Measurements from ENCODE around the gene ABCA2. TPM values are rescaled to one million over a fixed set of nuclear protein-coding genes. Genes with fewer than 3 reads are reported as not detected.

The ABCA2 gene
- total RNA-seq, 2 donors from 2014 or later = 37.2 to 60.5 TPM

- Histone ChIP-seq H3K27me3 (replicated peaks; ENCODE audit: insufficient read depth) (no peaks in the 10 kb centered on the region), H3K4me1 (ENCODE audit: control insufficient read depth in 1 of 2, low read depth in 2 of 2) (peaks cover 20 to 30% of the 10 kb centered on the region in 2 donors), H3K4me3 (no peak overlapping the region), H3K27ac (no peak overlapping the region), H3K9me3 (no peaks in the 10 kb centered on the region), H3K36me3 (no peaks in the 10 kb centered on the region)
- no peak for TF ChIP-seq CTCF (IDR thresholded peaks at IDR 0.05)
- DNase-seq (ENCODE audit: low spot score) (no peak), ATAC-seq (ENCODE audit: insufficient number of reproducible peaks, low FRiP score, low read depth) (no peak)
Observed at GRCh38 chr9:137030538-137031527, 2.8 kb upstream of the ABCA2 start.

DNA sequence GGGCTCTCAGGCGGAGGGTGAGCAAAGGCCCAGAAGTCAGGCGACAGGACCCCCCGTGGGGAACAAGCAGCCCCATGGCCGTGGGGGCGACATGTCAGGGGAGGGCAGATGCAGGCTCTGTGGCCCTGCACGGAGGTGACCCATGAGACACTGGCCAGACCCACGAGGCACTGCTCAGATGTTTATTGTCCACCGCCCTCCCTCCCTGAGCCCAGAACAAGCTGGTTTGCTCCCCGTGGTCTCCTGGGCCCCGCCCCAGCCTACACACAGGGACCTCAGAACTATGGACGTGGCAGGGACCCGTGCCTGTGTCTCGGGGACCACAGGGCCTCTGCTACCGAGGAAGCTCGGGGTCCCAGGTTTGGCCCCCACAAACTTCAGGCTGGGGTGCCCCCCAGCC lies 2.0 kb upstream of the ABCA2 start:
- ATAC-seq (ENCODE audit: insufficient number of reproducible peaks, low FRiP score, low read depth) = no peak
- Histone ChIP-seq H3K9me3 (no peaks in the 10 kb centered on the region), H3K4me3 (no peak overlapping the region), H3K4me1 (ENCODE audit: control insufficient read depth in 1 of 2, low read depth in 2 of 2) (peaks cover 20 to 30% of the 10 kb centered on the region in 2 donors), H3K27ac (no peak overlapping the region), H3K36me3 (no peaks in the 10 kb centered on the region), H3K27me3 (replicated peaks; ENCODE audit: insufficient read depth) (no peaks in the 10 kb centered on the region)
- TF ChIP-seq CTCF (IDR thresholded peaks at IDR 0.05) = no peak
- DNase-seq (ENCODE audit: low spot score) = no peak

- H3K4me1 ChIP-seq (ENCODE audit: control insufficient read depth in 1 of 2, low read depth in 2 of 2) = peaks cover 20 to 30% of the 10 kb centered on the region in 2 donors
- no peaks in the 10 kb centered on the region for H3K9me3 ChIP-seq
- peak; percentile 16 for ATAC-seq (ENCODE audit: insufficient number of reproducible peaks, low FRiP score, low read depth)
- peak overlapping the region; percentile 92 for H3K4me3 ChIP-seq
- no peaks in the 10 kb centered on the region for H3K36me3 ChIP-seq
- H3K27ac ChIP-seq = no peak overlapping the region
- peak; percentile 88 for TF ChIP-seq CTCF (IDR thresholded peaks at IDR 0.05)
- DNase-seq (ENCODE audit: low spot score) = no peak
- no peaks in the 10 kb centered on the region for H3K27me3 ChIP-seq (replicated peaks; ENCODE audit: insufficient read depth)
Observed at GRCh38 chr9:137029058-137029936, 1.3 kb upstream of the ABCA2 start.

- no peak for DNase-seq (ENCODE audit: low spot score)
- H3K27ac ChIP-seq = no peak overlapping the region
Observed at GRCh38 chr9:137028263-137029057, 423 bp upstream of the ABCA2 start.

More at GRCh38 chr9:137028263-137029057, 423 bp upstream of the ABCA2 start:
- H3K36me3 ChIP-seq = no peaks in the 10 kb centered on the region
- TF ChIP-seq CTCF (IDR thresholded peaks at IDR 0.05) = no peak
- peaks cover 20 to 30% of the 10 kb centered on the region in 2 donors for H3K4me1 ChIP-seq (ENCODE audit: control insufficient read depth in 1 of 2, low read depth in 2 of 2)
- ATAC-seq (ENCODE audit: insufficient number of reproducible peaks, low FRiP score, low read depth) = peak; percentile 40
- peak overlapping the region; percentile 92 for H3K4me3 ChIP-seq
- no peaks in the 10 kb centered on the region for H3K27me3 ChIP-seq (replicated peaks; ENCODE audit: insufficient read depth)
- H3K9me3 ChIP-seq = no peaks in the 10 kb centered on the region

Data from thoracic aorta (tissue), 2 donors.